ENCODE measurements around the gene LY6G6F.
A peak's percentile ranks its signal among the peaks of the same experiment; 100 is the strongest.

The LY6G6F gene, protein sequence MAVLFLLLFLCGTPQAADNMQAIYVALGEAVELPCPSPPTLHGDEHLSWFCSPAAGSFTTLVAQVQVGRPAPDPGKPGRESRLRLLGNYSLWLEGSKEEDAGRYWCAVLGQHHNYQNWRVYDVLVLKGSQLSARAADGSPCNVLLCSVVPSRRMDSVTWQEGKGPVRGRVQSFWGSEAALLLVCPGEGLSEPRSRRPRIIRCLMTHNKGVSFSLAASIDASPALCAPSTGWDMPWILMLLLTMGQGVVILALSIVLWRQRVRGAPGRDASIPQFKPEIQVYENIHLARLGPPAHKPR

GRCh38 chr6:31706599-31706998, at the start of gene LY6G6F:
LY6G6F (plus strand) TSS chr6:31706866; CDS start chr6:31706907, 41 bp downstream.
- DNase-seq (ENCODE audit: low read depth in 2 of 2): no peak

DNA sequence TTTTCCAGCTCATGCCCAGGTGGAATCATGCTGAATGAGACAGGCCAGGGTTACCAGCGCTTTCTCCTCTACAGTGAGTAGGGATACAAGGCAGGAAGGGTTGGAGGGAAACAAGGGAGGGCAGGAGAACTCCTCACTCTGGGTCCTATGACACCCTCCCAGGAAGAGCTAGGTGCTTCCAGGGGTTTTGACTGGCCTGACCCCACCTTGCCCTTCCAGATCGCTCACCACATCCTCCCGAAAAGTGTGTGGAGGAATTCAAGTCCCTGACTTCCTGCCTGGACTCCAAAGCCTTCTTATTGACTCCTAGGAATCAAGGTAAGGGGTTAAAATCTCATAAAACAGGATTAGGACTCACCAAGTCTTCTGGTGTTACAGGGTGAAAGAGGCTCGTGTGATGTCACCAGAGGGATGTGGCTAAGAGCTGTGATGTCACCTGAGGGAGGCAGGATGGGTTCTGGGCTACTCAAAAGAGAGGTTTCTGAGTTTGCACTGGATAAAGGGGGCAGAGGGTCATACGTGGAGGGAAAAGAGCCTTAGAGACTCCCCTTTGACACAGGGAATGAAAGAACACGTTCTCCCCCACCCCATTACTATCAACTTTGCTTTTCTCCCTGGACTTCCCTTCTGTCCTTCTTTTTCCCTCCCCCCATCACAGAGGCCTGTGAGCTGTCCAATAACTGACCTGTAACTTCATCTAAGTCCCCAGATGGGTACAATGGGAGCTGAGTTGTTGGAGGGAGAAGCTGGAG, 49.1 kb upstream of the LY6G6F start:
- no peak for DNase-seq (ENCODE audit: low read depth in 2 of 2)

DNA sequence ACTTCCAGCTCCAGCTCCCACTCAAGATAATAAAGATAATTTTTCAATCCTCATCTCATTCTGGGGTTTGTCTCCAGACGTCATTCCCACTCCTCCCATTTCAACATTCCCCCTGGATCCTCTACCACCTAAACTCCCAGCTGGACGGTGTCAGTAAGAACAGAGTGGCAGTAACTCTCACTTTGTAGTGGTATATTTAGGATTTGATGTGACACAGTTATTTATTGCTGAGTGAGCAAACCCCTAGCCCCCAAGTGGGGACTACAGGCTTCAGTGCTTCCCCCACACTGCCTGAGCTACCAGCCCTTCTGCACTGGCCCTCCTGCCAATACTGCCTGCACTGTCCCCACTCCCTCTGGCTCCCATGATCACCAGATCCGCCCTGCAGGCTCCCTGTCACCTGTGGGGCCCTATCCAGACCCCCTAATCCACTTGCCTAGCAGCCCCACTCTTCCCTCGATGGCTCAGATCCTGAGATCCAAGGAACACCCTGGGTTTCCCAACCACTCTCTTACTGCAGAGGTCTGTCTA, 48.4 kb upstream of the LY6G6F start:
- no peak for DNase-seq (ENCODE audit: low read depth in 2 of 2)

- no peak for DNase-seq (ENCODE audit: low read depth in 2 of 2)
Measured at GRCh38 chr6:31658983-31659648, 47.5 kb upstream of the LY6G6F start.

- no peak for DNase-seq (ENCODE audit: low read depth in 2 of 2)
Measured at GRCh38 chr6:31659649-31660380, 46.9 kb upstream of the LY6G6F start.

GRCh38 chr6:31660381-31661261, 46.0 kb upstream of the LY6G6F start, which contains the start of gene C6orf47:
C6orf47 (minus strand) TSS chr6:31660778; CDS start chr6:31659947, 831 bp downstream.
- DNase-seq (ENCODE audit: low read depth in 2 of 2): peak; percentile 58 to 64

DNA sequence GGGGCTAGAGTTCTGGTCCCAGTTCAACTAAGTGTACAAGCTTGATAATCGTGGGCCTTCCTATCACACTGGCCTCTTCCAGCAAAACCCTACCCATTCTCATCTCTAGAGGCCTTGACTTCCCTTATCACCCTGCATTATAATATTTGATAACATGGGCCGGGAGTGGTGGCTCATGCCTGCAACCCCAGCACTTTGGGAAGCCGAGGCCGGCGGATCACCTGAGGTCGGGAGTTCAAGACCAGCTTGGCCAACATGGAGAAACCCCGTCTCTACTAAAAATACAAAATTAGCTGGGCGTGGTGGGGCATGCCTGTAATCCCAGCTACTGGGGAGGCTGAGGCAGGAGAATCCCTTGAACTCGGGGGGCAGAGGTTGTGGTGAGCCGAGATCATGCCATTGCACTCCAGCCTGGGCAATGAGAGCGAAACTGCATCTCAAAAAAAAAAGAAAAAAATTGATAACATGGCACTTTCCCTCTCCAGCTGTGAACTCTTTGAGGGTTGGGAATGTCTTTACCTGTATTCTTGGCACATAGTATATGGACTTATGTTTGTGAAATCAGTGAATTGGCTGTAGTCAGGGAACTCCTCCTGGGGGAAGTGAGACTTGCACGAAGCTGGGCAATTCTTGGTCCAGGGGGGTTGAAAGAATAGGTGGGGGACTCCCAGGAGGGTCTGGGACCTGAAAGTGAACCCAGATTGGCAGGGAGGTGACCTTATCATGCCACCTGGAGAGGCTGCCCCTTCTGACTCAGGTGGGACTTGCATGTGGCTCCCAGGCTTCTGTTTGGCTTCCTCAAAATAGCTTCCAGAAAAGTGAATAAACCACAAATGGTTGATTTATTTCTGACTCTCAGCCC, 45.2 kb upstream of the LY6G6F start:
- DNase-seq (ENCODE audit: low read depth in 2 of 2): no peak

DNA sequence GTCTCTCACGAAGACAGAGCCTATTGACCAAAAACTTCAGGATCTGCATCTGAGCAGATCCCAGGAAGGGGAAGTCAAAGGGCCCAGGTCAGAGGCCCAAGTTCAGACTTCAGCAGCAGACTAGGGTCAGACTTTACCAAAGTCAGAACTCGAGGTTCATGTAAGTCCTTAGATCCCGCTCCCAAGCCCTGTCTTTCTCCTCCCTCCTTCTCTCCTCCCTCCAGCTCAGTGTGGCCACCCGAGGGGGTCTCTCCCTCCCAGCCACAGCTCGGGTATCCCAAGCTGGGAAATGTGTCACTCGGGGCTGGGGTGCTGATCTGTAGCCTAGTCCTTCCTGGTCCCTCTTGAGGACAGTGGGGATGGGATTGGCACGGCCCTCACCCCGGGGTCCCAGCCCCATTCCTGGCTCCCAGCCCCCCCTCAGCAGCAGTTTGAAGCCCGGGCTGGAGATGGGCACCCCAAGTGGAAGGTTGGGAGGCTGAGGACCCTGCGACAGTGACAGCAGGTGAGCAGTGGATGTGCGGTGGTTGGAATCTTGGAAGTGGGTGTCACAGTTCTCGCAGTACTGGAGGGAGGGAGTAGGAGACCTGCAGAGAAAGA, 44.4 kb upstream of the LY6G6F start:
- no peak for DNase-seq (ENCODE audit: low read depth in 2 of 2)

DNA sequence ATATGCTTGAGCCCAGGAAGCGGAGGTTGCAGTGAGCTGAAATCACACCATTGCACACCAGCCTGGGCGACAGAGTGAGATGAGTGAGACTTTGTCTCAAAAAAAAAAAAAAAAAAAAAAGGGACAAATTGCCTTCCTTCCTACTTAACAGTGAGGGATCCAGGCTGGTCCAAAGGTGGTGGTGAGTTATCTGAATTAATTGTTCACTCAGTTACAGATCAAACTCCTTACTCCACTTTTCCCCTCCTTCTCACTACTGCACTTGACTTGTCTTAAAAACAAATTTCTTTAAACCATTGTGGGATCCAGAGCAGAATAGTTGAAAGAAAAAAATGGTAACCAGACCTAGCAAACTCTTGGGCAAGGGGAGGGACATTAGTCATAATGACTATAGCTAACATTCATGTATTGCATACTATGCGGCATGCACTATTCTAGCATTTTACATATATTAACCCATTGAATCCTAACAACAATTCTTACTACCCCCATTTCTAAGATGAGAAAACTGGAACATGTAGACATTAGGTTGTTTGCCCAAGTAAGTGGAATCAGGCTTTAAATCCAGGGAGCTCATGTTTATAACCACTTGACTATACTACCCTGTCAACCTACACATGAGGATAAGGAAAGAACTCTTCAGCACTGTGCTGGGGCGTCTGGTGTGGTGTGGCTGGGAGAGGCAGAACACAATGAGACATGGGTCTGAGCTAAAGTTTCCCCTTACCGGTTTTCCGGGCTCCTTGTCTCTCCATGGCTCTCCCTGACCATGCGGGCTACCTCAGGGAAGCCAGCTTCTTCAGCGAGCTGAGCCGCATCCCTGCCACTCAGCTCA, 43.3 kb upstream of the LY6G6F start:
- DNase-seq (ENCODE audit: low read depth in 2 of 2): no peak

DNA sequence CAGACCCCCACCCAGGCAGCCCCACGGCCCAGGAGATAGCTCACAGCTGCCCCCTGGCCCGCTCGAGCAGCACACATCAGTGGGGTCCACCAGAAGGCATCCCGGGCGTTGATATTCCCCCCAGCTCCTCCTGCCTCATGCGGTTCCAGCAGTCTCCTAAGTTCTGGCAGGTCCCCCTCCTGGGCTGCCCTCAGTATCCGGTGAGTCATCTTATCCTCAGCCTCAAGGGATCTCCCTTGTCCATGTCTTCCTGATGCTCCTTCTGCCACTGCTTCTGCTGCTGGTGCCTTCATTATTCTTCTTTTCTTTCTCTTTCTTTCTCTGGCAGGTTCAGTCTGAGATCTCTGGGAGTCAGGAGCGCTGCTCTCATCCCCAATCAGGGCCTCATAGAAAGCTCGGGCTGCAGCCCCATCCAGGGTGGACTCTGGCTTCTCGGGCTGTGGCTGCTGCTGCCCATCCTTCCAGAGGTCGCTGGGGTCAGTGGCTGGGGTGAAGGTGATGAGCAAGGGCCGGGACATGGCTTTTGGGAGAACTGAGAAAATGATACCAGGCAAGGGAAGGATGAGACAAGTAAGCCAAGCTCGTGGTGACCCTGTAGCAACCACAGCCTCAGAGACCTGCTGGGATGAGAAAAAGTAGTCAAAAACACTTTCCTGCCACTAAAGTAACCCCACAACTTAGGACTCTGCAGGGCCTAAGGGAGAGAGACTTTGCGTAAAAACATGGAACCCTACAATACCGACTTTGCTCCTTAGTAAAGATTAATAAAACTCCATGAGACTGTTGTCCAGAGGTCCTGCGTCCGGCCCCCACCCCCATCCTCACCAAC, 42.5 kb upstream of the LY6G6F start:
- no peak for DNase-seq (ENCODE audit: low read depth in 2 of 2)

- DNase-seq (ENCODE audit: low read depth in 2 of 2): peak; percentile 74 to 82
Measured at GRCh38 chr6:31664790-31665500, 41.7 kb upstream of the LY6G6F start, which contains the start of gene GPANK1. GPANK1 (minus strand) TSS chr6:31664997; CDS start chr6:31664478, 519 bp downstream.

GRCh38 chr6:31665501-31666336, 40.9 kb upstream of the LY6G6F start, which contains the start of gene CSNK2B:
CSNK2B (plus strand) TSS chr6:31666080; CDS start chr6:31666832, 752 bp downstream.
- peak; percentile 96 for DNase-seq (ENCODE audit: low read depth in 2 of 2)

DNA sequence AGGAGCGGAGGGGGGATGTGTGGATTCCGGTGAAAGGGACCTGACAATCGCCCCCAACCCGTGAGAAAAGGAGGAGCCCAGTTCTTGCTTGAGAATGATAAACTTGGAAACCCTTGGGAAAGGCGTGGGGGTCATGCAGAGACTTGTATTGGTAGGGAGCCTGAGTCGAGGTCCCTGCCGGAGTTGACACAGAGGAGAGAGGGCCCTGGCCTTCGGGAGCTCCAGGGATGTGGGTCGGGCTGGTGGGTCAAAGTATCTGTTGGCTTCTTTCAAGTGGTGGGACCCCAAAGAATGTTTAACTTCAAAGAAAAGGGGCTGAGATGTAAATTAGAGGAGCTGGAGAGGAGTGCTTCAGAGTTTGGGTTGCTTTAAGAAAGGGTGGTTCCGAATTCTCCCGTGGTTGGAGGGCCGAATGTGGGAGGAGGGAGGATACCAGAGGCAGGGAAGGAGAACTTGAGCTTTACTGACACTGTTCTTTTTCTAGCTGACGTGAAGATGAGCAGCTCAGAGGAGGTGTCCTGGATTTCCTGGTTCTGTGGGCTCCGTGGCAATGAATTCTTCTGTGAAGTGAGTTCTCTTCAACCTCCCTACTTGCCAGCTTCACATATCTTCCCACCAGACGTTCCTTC, 40.2 kb upstream of the LY6G6F start:
- no peak for DNase-seq (ENCODE audit: low read depth in 2 of 2)

DNA sequence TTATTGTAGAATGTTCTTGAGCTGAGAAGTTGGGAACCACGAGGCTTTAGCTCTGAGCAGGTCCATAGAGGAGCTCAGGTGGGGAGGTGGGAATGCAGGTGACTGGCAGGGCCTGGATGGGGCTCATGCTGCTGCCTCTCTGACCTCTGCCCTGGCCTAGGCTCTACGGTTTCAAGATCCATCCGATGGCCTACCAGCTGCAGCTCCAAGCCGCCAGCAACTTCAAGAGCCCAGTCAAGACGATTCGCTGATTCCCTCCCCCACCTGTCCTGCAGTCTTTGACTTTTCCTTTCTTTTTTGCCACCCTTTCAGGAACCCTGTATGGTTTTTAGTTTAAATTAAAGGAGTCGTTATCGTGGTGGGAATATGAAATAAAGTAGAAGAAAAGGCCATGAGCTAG, 37.0 kb upstream of the LY6G6F start, which contains the start of gene LY6G5B:
Gene LY6G5B (plus strand): TSS at position 301 of the 400 bp plus-strand sequence. CDS start 975 bp downstream, outside the sequence.
- DNase-seq (ENCODE audit: low read depth in 2 of 2): no peak

- DNase-seq (ENCODE audit: low read depth in 2 of 2): no peak
Measured at GRCh38 chr6:31676322-31676903, 30.3 kb upstream of the LY6G6F start.

All from stimulated activated CD8-positive, alpha-beta memory T cell treated with anti-CD3 and anti-CD28 coated beads, Interleukin-2, amount 100 ng/mL, for 1 hour (primary cell).